Measurements from ENCODE around the gene TNPO3.

TNPO3 gene

DNA sequence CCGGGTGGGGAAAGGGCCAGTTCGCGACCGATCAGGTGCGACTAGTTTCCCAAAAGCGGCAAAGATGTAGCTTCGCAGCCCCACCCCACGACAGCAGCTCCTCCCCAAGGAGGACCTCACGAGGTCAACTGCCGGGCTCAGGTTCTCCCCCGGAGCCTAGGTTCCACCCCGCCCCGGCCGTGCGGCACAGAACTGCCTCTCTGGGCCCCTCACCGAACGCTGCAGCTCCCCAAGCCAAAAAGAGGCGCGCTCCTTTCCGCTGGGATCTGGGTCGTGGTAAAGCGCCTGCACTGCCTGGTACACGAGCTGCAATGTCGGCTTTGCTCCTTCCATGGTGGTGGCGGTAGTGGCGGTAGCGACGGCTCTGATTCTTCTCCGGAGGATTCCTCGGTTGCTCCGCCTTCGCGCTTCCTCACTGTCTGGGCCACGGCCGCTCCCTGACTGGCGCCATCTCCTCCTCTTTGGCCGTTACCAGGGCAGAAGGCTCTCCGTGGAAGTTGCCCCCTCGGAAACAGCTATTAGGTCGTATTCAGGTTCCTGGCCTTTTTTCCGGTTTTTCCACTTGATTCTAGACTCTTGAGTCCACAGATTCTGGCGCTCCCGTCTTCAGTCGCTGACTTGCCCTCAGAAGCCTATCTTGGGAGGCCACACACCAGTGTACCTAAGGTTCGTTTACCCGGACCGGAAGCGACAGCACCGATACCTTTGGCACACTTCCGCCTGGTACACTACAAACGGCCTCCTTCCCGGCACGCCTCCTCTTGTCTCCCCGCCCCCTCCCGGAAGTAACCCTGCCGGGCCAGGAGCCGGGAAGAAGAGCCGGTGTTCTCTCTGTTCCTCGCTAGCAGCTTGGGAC lies at the start of gene TNPO3:
Gene TNPO3 (minus strand): TSS at position 674 of the 856 bp plus-strand sequence. CDS start 341 bp downstream, at position 333.
- DNase-seq: peak; percentile 90

- DNase-seq: no peak
Measured at GRCh38 chr7:129103561-129104324, 48.8 kb upstream of the TNPO3 start.

DNA sequence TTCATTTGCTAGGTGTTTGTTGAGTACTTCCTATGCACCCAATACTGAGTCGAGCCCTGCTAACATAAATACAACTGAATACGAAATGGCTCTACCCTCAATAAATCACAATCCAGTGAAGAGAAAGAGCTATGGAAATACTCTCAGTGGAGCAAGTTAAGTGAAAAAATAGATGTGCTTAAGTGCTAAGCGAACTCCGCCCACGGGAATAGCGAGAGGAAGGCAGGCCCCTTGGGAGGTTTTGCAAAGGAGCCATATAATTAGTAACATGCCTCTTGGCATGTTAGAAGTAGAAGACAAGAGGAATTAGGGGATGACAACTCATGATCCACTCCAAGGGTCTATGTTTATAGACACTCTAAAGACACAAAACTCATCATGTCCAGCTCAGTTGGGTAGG lies 46.8 kb upstream of the TNPO3 start:
- no peak for DNase-seq

DNA sequence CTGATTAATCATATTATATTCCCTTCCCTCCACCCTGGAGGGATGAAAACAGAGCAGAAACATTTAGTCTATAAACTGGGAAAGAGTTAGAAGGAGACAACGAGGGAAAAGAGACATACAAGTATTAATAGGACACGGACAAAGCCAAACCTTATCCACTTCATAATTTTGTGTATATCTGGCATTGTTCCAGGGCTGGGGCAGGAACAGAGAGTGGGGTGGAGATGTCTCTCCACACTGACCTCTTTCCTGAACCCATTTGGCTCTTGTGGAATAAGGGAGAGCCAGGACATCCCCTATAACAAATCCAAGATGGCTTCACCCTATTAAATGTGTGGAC lies 45.9 kb upstream of the TNPO3 start:
- DNase-seq: no peak

- no peak for DNase-seq
Measured at GRCh38 chr7:129098409-129099084, 43.6 kb upstream of the TNPO3 start.

GRCh38 chr7:129095258-129095657 lies 40.3 kb upstream of the TNPO3 start:
- DNase-seq: peak; percentile 32

GRCh38 chr7:129094501-129094900 lies 39.6 kb upstream of the TNPO3 start:
- DNase-seq: no peak

- no peak for DNase-seq
Measured at GRCh38 chr7:129093867-129094456, 39.1 kb upstream of the TNPO3 start.

- peak; percentile 84 for DNase-seq
Measured at GRCh38 chr7:129091484-129092002, 36.6 kb upstream of the TNPO3 start.

- no peak for DNase-seq
Measured at GRCh38 chr7:129090300-129090907, 35.5 kb upstream of the TNPO3 start.

- no peak for DNase-seq
Measured at GRCh38 chr7:129089521-129090212, 34.8 kb upstream of the TNPO3 start.

- DNase-seq: no peak
Measured at GRCh38 chr7:129084801-129085551, 30.1 kb upstream of the TNPO3 start.

- no peak for DNase-seq
Measured at GRCh38 chr7:129083525-129083924, 28.6 kb upstream of the TNPO3 start.

- no peak for DNase-seq
Measured at GRCh38 chr7:129078455-129078854, 23.5 kb upstream of the TNPO3 start.

DNA sequence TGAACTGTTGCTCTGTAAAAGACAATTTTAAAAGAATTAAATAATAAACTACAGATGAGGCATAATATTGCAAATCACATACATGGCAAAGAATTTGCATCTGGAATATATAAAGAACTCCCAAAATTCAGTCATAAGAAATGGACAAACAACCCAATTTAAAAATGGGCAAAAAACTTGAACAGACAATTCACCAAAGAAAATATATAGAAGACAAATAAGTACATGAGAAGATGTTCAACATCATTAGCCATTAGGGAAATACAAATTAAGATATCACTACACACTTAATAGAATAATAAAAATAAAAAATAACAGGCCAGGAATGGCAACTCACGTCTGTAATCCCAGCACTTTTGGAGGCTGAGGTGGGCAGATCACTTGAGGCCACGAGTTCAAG lies 22.0 kb upstream of the TNPO3 start:
- no peak for DNase-seq

- DNase-seq: no peak
Measured at GRCh38 chr7:129074994-129075393, 20.1 kb upstream of the TNPO3 start.

- no peak for DNase-seq
Measured at GRCh38 chr7:129074361-129074871, 19.5 kb upstream of the TNPO3 start.

DNA sequence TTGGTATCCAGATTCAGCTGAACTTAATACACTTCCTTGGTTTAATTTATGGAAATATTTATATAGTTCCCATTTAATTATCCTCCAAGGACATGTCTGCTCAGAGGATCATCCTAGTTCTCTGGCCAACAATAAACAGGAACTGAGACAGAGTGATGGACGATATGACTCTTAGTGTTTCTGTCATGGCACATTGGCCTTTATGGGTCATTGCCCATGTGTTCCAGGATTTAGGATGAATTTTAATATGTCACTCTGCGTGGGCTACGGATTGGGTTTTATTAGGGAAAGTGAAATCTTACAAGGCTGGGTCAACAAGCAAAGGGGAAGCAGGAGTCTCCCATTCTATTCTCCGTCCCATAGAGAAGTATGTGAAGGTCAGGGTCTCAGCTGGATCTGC lies 18.8 kb upstream of the TNPO3 start:
- DNase-seq: no peak

DNA sequence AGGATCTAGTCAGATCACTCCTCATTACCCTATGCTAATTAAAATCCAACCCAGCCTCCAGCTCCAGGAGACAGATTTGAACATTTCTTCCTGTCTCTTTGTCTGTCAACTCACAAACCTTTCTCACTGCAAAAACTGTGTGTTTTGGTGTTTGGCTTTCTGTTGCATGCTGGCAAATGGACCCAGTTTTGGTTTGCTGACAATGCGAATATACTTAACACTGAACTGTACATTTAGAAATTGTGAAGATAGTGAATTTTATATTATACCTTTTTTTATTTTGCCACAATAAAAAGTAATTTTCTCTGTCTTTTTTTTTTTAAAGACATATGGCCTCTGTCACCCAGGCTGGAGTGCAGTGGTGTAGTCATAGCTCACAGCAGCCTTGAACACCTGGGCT lies 18.3 kb upstream of the TNPO3 start:
- DNase-seq: no peak

DNA sequence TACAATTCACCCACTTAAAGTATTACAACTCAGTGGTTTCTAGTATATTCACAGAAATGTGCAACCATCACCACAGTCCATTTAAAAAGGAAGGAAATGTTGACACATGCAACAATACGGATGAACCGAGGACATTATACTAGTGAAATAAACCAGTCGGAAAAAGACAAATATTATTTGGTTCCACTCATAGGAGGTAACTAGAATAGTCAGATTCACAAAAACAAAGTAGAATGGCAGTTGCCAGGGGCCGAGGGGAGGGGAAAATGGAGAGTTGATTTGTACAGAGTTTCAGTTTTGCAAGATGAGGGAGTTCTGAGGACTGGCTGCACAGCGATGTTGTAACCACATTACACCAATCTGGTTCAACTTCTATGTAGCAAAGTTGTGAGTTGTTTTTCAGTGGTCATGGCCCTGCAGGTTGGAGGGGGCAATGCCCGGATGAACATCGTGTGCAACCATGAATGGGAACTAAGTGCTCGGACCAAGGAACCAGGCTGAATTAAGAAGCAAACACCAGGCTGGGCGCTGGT lies 17.6 kb upstream of the TNPO3 start:
- no peak for DNase-seq

DNA sequence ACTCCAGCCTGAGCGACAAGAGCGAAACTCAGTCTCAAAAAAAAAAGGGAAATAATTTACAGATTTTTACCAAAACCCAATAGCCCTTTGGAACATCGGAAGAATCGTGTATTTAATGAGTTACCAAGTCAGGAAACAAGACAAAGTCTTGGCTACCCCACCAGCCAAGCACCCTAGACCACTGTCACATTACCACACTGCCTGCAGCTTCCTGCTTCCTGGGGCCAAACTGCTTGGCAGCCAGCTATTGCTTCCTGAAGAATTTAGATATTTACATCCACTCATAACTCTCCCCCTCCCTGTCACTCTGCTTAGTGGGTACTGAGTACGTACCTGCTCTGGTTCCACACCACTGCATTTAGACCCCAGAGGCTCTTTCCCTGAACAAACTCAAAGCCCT lies 14.1 kb upstream of the TNPO3 start:
- DNase-seq: no peak

Data from CD4-positive, alpha-beta T cell treated with Interleukin-21 for 1 hour (primary cell).